Measurements from ENCODE around the gene KCMF1. TPM values are rescaled to one million over a fixed set of nuclear protein-coding genes. Genes with fewer than 3 reads are reported as not detected.

Gene KCMF1
- total RNA-seq, 1 donor from 2014 or later, result 96.6 TPM

DNA sequence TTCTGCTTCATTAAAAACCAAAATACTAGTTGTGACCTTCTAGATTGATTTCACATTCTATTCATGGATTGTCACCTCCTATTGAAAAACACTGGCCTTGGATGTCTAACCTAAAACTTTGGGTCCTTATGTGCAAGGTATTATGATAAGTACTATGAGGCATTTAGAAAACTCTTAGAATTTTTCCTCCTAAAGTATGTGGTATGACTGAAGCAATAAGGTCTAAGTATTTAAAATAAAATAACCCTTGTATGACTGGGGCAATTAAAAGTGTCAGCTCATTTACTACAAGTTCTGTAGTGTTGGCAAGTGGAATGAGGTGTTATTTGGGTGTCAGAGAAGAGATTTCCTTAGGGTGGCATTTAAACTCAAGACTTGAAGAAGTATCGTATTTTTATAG, 15.1 kb downstream of the KCMF1 start:
- CTCF ChIA-PET, result no interaction called here
- H3K27ac Mint-ChIP-seq, result no peak overlapping the region
- H3K4me3 Mint-ChIP-seq, result no peak overlapping the region

GRCh38 chr2:84989422-84989821, 18.5 kb downstream of the KCMF1 start:
- no peak for TF ChIP-seq CTCF (IDR thresholded peaks at IDR 0.05)
- Mint-ChIP-seq H3K4me3 (no peak overlapping the region), H3K27ac (no peak overlapping the region), H3K36me3 (ENCODE audit: low read depth) (peaks cover 8% of the 10 kb centered on the region), H3K4me1 (peaks cover 31% of the 10 kb centered on the region), H3K27me3 (no peaks in the 10 kb centered on the region), H3K9me3 (no peaks in the 10 kb centered on the region)
- ChIA-PET POLR2A (interaction anchor here (0.6 to 1.2 kb wide), 2 partner anchors 12 to 50 kb away, joined by 3 to 4 read pairs; no protein-coding TSS in a partner anchor), CTCF (no interaction called here)
- DNase-seq, result no peak
- intact Hi-C loops (cut with micrococcal nuclease), result loop anchor here (1.0 to 2.0 kb wide), 2 partner anchors 8 to 13 kb away; no protein-coding TSS in a partner anchor
- no peak for ATAC-seq (ENCODE audit: low read depth)

More for the DNA sequence above, 15.1 kb downstream of the KCMF1 start:
- POLR2A ChIA-PET, result no interaction called here
- no peak for ATAC-seq (ENCODE audit: low read depth)
- DNase-seq, result no peak
- Mint-ChIP-seq H3K27me3 (no peaks in the 10 kb centered on the region), H3K9me3 (no peaks in the 10 kb centered on the region), H3K4me1 (peaks cover 40% of the 10 kb centered on the region), H3K36me3 (ENCODE audit: low read depth) (peaks cover 12% of the 10 kb centered on the region)
- TF ChIP-seq CTCF (IDR thresholded peaks at IDR 0.05), result no peak
- intact Hi-C loops (cut with micrococcal nuclease), result no loop called here

DNA sequence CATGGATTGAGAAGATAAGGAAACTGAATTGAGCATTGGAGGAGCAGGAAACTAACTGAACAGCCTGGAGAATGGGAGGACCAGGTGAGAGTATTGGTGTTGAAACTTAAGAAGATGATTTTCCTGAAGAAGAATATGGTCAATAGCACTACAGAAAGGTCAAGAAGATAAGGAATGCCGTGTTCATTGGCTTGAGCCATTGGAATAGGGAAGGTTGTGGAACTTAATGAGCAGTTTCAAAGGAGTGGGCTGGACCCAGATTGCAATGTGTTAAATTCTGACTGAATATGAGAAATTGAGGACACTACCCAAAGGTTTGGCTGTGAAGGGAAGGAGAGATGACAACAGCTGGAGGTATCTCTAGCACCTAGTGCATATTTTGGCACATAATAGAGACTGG, 19.0 kb downstream of the KCMF1 start:
- Mint-ChIP-seq H3K9me3 (no peaks in the 10 kb centered on the region), H3K36me3 (ENCODE audit: low read depth) (peaks cover 8% of the 10 kb centered on the region), H3K27ac (no peak overlapping the region), H3K4me1 (peaks cover 27% of the 10 kb centered on the region), H3K27me3 (no peaks in the 10 kb centered on the region), H3K4me3 (no peak overlapping the region)
- intact Hi-C loops (cut with micrococcal nuclease), result loop anchor here (1.0 to 2.0 kb wide), 2 partner anchors 7 to 13 kb away; no protein-coding TSS in a partner anchor
- CTCF ChIA-PET, result no interaction called here
- no peak for DNase-seq
- POLR2A ChIA-PET, result interaction anchor here (1.2 kb wide), 1 partner anchor 50 kb away, joined by 4 read pairs; no protein-coding TSS in a partner anchor
- TF ChIP-seq CTCF (IDR thresholded peaks at IDR 0.05), result no peak
- ATAC-seq (ENCODE audit: low read depth), result no peak

GRCh38 chr2:84991404-84992160, 20.6 kb downstream of the KCMF1 start:
- POLR2A ChIA-PET, result no interaction called here
- ATAC-seq (ENCODE audit: low read depth) (no peak), DNase-seq (no peak)
- TF ChIP-seq CTCF (IDR thresholded peaks at IDR 0.05), result no peak
- Mint-ChIP-seq H3K9me3 (no peaks in the 10 kb centered on the region), H3K27me3 (no peaks in the 10 kb centered on the region), H3K4me3 (no peak overlapping the region), H3K36me3 (ENCODE audit: low read depth) (peaks cover 4% of the 10 kb centered on the region), H3K27ac (no peak overlapping the region), H3K4me1 (peaks cover 29% of the 10 kb centered on the region)
- CTCF ChIA-PET, result no interaction called here
- intact Hi-C loops (cut with micrococcal nuclease), result no loop called here

- no peaks in the 10 kb centered on the region for H3K27me3 Mint-ChIP-seq
- POLR2A ChIA-PET, result interaction anchor here (0.6 to 1.2 kb wide), 2 partner anchors 9 to 50 kb away, joined by 3 to 4 read pairs; no protein-coding TSS in a partner anchor
- H3K36me3 Mint-ChIP-seq (ENCODE audit: low read depth), result peaks cover 7% of the 10 kb centered on the region
- TF ChIP-seq CTCF (IDR thresholded peaks at IDR 0.05), result no peak
- ATAC-seq (ENCODE audit: low read depth), result no peak
- CTCF ChIA-PET, result no interaction called here
- no peak overlapping the region for H3K4me3 Mint-ChIP-seq
- no peak overlapping the region for H3K27ac Mint-ChIP-seq
- no peak for DNase-seq
- no peaks in the 10 kb centered on the region for H3K9me3 Mint-ChIP-seq
- peaks cover 43% of the 10 kb centered on the region for H3K4me1 Mint-ChIP-seq
- intact Hi-C loops (cut with micrococcal nuclease), result no loop called here
Measured at GRCh38 chr2:84995826-84996225, 24.9 kb downstream of the KCMF1 start.
